GM23338 (cell line): ENCODE measurements around the gene CCDC57. TPM values are rescaled to one million over a fixed set of nuclear protein-coding genes. Genes with fewer than 3 reads are reported as not detected.

ENCODE experiments used
- ATAC-seq: fragments of 200-7000 bp; cut with Tn5 transposase; 3 replicates; pipeline ENCODE4 v1.9.1; 2020
- DNase-seq: peaks from one replicate; pipeline ENCODE4 v3.0.0-alpha.2; 2015; ENCODE audit warnings: low spot score
- H2AFZ ChIP-seq: fragments of 200-600 bp; sonication (generic); 2 replicates; pipeline ENCODE4 v1.8.0; 2016; ENCODE audit warnings: antibody characterized with exemption, mild to moderate bottlenecking, moderate library complexity
- H3F3A ChIP-seq: fragments of 200-600 bp; sonication (generic); replicated peaks from 2 replicates; pipeline ENCODE4 v1.8.0; 2017; ENCODE audit warnings: antibody characterized with exemption, mixed run types, low read depth
- H3K27ac ChIP-seq: fragments of 200-600 bp; sonication (generic); 2 replicates; pipeline ENCODE4 v1.6.1; 2016; ENCODE audit warnings: low read depth
- H3K27me3 ChIP-seq: fragments of 200-600 bp; sonication (generic); 2 replicates; pipeline ENCODE4 v1.8.0; 2016; ENCODE audit warnings: mild to moderate bottlenecking, mixed run types, moderate library complexity; ENCODE audit not compliant: insufficient read depth
- H3K36me3 ChIP-seq: fragments of 200-600 bp; sonication (generic); 2 replicates; pipeline ENCODE4 v1.8.0; 2016; ENCODE audit warnings: mild to moderate bottlenecking; ENCODE audit not compliant: insufficient read depth
- H3K4me1 ChIP-seq: fragments of 200-600 bp; sonication (generic); 2 replicates; pipeline ENCODE4 v1.8.0; 2016; ENCODE audit warnings: mild to moderate bottlenecking, moderate library complexity; ENCODE audit not compliant: insufficient read depth
- H3K4me2 ChIP-seq: fragments of 200-600 bp; sonication (generic); 2 replicates; pipeline ENCODE4 v1.7.1; 2017; ENCODE audit warnings: mixed run types
- H3K4me3 ChIP-seq: fragments of 200-600 bp; sonication (generic); 2 replicates; pipeline ENCODE4 v1.6.1; 2016; ENCODE audit warnings: mixed run types
- H3K79me2 ChIP-seq: fragments of 200-600 bp; sonication (generic); replicated peaks from 2 replicates; pipeline ENCODE4 v1.8.0; 2017; ENCODE audit warnings: mild to moderate bottlenecking; ENCODE audit not compliant: insufficient read depth
- H3K9me2 ChIP-seq: fragments of 200-600 bp; sonication (generic); 2 replicates; pipeline ENCODE4 v1.8.0; 2017; ENCODE audit not compliant: insufficient read depth
- H4K20me1 ChIP-seq: fragments of 200-600 bp; sonication (generic); replicated peaks from 2 replicates; pipeline ENCODE4 v1.8.0; 2017; ENCODE audit warnings: mild to moderate bottlenecking; ENCODE audit not compliant: insufficient read depth
- H3K27ac Mint-ChIP-seq: 2 replicates; pipeline ENCODE4 v1.8.0; 2020; ENCODE audit warnings: inconsistent platforms, mild to moderate bottlenecking, moderate library complexity, mixed read lengths
- H3K27me3 Mint-ChIP-seq: 3 replicates; pipeline ENCODE4 v1.8.0; 2022; ENCODE audit warnings: low read depth, mild to moderate bottlenecking, moderate library complexity, mixed read lengths, inconsistent platforms; ENCODE audit not compliant: insufficient read depth, poor library complexity
- H3K36me3 Mint-ChIP-seq: 3 replicates; pipeline ENCODE4 v1.8.0; 2021; ENCODE audit warnings: low read depth, mild to moderate bottlenecking, inconsistent platforms, moderate library complexity, mixed read lengths
- H3K4me1 Mint-ChIP-seq: 3 replicates; pipeline ENCODE4 v1.8.0; 2020; ENCODE audit warnings: mild to moderate bottlenecking, inconsistent platforms, mixed read lengths
- H3K4me3 Mint-ChIP-seq: 3 replicates; pipeline ENCODE4 v1.8.0; 2021; ENCODE audit warnings: moderate library complexity, mild to moderate bottlenecking, inconsistent platforms, mixed read lengths
- H3K9me3 Mint-ChIP-seq: 3 replicates; pipeline ENCODE4 v1.8.0; 2020; ENCODE audit warnings: moderate library complexity, mild to moderate bottlenecking, inconsistent platforms, mixed read lengths
- CREB1 ChIP-seq: fragments of 250-450 bp; sonication (Bioruptor Pico); IDR thresholded peaks from 2 replicates; pipeline ENCODE4 v1.5.0; 2020; ENCODE audit warnings: low read depth, mild to moderate bottlenecking, moderate library complexity
- ETS1 ChIP-seq: IDR thresholded peaks from 2 replicates; pipeline ENCODE4 v1.6.1; 2016; ENCODE audit warnings: antibody characterized with exemption
- EZH2 ChIP-seq: fragments of 200-600 bp; sonication (generic); IDR thresholded peaks from one replicate; pipeline ENCODE4 v1.8.0; 2017; ENCODE audit warnings: antibody characterized with exemption, mild to moderate bottlenecking, low read depth; ENCODE audit not compliant: unreplicated experiment
- JUNB ChIP-seq: IDR thresholded peaks from one replicate; pipeline ENCODE4 v1.6.1; 2016; ENCODE audit warnings: antibody characterized with exemption; ENCODE audit not compliant: unreplicated experiment
- NANOG ChIP-seq: IDR thresholded peaks from 2 replicates; pipeline ENCODE4 v1.6.1; 2016; ENCODE audit warnings: antibody characterized with exemption, borderline replicate concordance
- POLR2AphosphoS5 ChIP-seq: IDR thresholded peaks from 2 replicates; pipeline ENCODE4 v1.6.1; 2016; ENCODE audit warnings: antibody characterized with exemption, low read depth
- ZNF114 ChIP-seq: fragments of 250-450 bp; sonication (Bioruptor Pico); IDR thresholded peaks from 2 replicates; pipeline ENCODE4 v1.5.0; 2020; ENCODE audit warnings: mild to moderate bottlenecking, moderate library complexity
- ZNF462 ChIP-seq: fragments of 250-450 bp; sonication (Bioruptor Pico); IDR thresholded peaks from 2 replicates; pipeline ENCODE4 v1.5.0; 2020; ENCODE audit warnings: mild to moderate bottlenecking, moderate library complexity
- polyA plus RNA-seq: library from polyadenylated mRNA; unstranded; fragments of >200 nt; fragmentation: Nextera tagmentation; extraction: Ambion mirVana; gene quantifications from 2 replicates; pipeline ENCODE4 v1.2.1, GENCODE V29; 2016
- total RNA-seq: library from RNA; depleted of rRNA; stranded (reverse); fragments of >200 nt; shearing (Covaris generic); gene quantifications from 2 replicates; pipeline ENCODE4 v1.2.3, GENCODE V29; 2014
- TF ChIP-seq, protein P1 (sequence below): IDR thresholded peaks from one replicate; pipeline ENCODE4 v1.6.1; 2018; ENCODE audit warnings: antibody characterized with exemption; ENCODE audit not compliant: unreplicated experiment

The CCDC57 gene
- total and polyA plus RNA-seq, 2 experiments from 2014 or later, result 7.0 to 16.3 TPM

DNA sequence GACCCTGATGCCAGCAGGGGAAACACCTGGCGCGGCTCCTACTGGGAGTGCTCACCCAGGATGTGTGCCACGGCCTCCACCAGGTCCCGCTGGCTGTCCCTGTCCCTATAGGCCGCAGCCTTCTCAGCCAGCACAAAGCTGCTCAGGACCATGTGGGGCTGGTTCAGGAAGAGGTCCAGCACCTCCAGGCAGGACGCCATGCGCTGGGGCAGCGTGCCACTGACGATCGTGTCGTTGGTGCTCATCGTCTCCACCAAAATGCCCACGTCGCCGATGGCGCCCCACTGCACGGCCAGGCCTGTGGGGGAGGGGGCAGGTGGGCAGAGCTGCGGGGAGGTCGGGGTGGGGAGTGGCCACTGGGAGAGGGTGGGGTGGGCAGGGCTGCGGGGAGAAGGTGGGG, 131.1 kb downstream of the CCDC57 start:
- H3K9me3 Mint-ChIP-seq, result no peaks in the 10 kb centered on the region; the same call in 2 of the 3 replicates
- H3K4me3 Mint-ChIP-seq, result no peak overlapping the region
- Histone ChIP-seq H3K27ac (no peak overlapping the region), H3K4me2 (no peak overlapping the region), H2AFZ (no peak overlapping the region), H3K79me2 (no peaks in the 10 kb centered on the region), H3K9me2 (no peaks in the 10 kb centered on the region), H3K27me3 (no peaks in the 10 kb centered on the region), H4K20me1 (peaks cover 8% of the 10 kb centered on the region), H3K4me1 (no peaks in the 10 kb centered on the region), H3K36me3 (peaks cover 10% of the 10 kb centered on the region; the same call in 1 of the 2 replicates), H3F3A (peaks cover 24% of the 10 kb centered on the region), H3K4me3 (no peak overlapping the region)
- ATAC-seq (no peak), DNase-seq (no peak)
- H3K27ac Mint-ChIP-seq, result no peak overlapping the region
- no peak for TF ChIP-seq JUNB
- TF ChIP-seq EZH2, result no peak
- TF ChIP-seq ETS1, result no peak
- TF ChIP-seq ZNF462, result no peak
- TF ChIP-seq ZNF114 (CRISPR knock-in tag), result no peak
- no peak for TF ChIP-seq POLR2AphosphoS5
- TF ChIP-seq CREB1 (CRISPR knock-in tag), result no peak
- TF ChIP-seq, protein P1, sequence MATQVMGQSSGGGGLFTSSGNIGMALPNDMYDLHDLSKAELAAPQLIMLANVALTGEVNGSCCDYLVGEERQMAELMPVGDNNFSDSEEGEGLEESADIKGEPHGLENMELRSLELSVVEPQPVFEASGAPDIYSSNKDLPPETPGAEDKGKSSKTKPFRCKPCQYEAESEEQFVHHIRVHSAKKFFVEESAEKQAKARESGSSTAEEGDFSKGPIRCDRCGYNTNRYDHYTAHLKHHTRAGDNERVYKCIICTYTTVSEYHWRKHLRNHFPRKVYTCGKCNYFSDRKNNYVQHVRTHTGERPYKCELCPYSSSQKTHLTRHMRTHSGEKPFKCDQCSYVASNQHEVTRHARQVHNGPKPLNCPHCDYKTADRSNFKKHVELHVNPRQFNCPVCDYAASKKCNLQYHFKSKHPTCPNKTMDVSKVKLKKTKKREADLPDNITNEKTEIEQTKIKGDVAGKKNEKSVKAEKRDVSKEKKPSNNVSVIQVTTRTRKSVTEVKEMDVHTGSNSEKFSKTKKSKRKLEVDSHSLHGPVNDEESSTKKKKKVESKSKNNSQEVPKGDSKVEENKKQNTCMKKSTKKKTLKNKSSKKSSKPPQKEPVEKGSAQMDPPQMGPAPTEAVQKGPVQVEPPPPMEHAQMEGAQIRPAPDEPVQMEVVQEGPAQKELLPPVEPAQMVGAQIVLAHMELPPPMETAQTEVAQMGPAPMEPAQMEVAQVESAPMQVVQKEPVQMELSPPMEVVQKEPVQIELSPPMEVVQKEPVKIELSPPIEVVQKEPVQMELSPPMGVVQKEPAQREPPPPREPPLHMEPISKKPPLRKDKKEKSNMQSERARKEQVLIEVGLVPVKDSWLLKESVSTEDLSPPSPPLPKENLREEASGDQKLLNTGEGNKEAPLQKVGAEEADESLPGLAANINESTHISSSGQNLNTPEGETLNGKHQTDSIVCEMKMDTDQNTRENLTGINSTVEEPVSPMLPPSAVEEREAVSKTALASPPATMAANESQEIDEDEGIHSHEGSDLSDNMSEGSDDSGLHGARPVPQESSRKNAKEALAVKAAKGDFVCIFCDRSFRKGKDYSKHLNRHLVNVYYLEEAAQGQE, result no peak
- no peak for TF ChIP-seq NANOG
- H3K36me3 Mint-ChIP-seq, result peaks cover 50% of the 10 kb centered on the region
- H3K4me1 Mint-ChIP-seq, result peaks cover 3% of the 10 kb centered on the region
- peaks cover 17% of the 10 kb centered on the region for H3K27me3 Mint-ChIP-seq
